Calu3 (cell line): ENCODE measurements around the gene B3GALT5. TPM values are rescaled to one million over a fixed set of nuclear protein-coding genes. Genes with fewer than 3 reads are reported as not detected.

ENCODE experiments used
- BruUV-seq: library from RNA; stranded (reverse); fragments of 400-500 nt; replicated peaks from 2 replicates; lab custom pipeline; 2021; lab: Mats Ljungman, UMichigan
- CTCF ChIA-PET: fragments of 300-600 bp; sonication (Branson Sonifier 250); formaldehyde crosslinking; loops from one replicate; lab custom pipeline; 2022; ENCODE audit warnings: antibody characterized with exemption; lab: Charles Lee
- DNase-seq: peaks from one replicate; pipeline ENCODE4 v3.0.0; 2022
- H3K27ac Mint-ChIP-seq: one replicate; pipeline ENCODE4 v1.8.0; 2022; ENCODE audit warnings: mixed read lengths; ENCODE audit not compliant: unreplicated experiment
- H3K27me3 Mint-ChIP-seq: one replicate; pipeline ENCODE4 v1.8.0; 2022; ENCODE audit warnings: mixed read lengths; ENCODE audit not compliant: unreplicated experiment
- H3K36me3 Mint-ChIP-seq: one replicate; pipeline ENCODE4 v1.8.0; 2022; ENCODE audit warnings: mild to moderate bottlenecking, moderate library complexity, mixed read lengths; ENCODE audit not compliant: insufficient read depth, unreplicated experiment
- H3K4me1 Mint-ChIP-seq: one replicate; pipeline ENCODE4 v1.8.0; 2022; ENCODE audit warnings: mild to moderate bottlenecking, low read depth, mixed read lengths; ENCODE audit not compliant: unreplicated experiment
- H3K4me3 Mint-ChIP-seq: one replicate; pipeline ENCODE4 v1.8.0; 2022; ENCODE audit warnings: mild to moderate bottlenecking, low read depth, moderate library complexity, mixed read lengths; ENCODE audit not compliant: unreplicated experiment
- H3K9me3 Mint-ChIP-seq: one replicate; pipeline ENCODE4 v1.8.0; 2022; ENCODE audit warnings: low read depth, mixed read lengths; ENCODE audit not compliant: unreplicated experiment
- CTCF ChIP-seq: fragments of 200-600 bp; IDR thresholded peaks from one replicate; pipeline ENCODE4 v1.8.0; 2022; ENCODE audit warnings: antibody characterized with exemption; ENCODE audit not compliant: unreplicated experiment
- intact Hi-C: fragments of 100-400 bp; cut with micrococcal nuclease; formaldehyde crosslinking; loops from one replicate; pipeline ENCODE4 v1.10.0; 2022; ENCODE audit not compliant: unreplicated experiment
- total RNA-seq: library from RNA; stranded (reverse); gene quantifications from 2 replicates; pipeline ENCODE4 v1.2.3, GENCODE V29; 2022

The B3GALT5 gene
- total RNA-seq, 1 experiment from 2014 or later: 40.8 TPM

GRCh38 chr21:39640754-39641153 lies 28.0 kb downstream of the B3GALT5 start:
- Mint-ChIP-seq H3K4me1 (peaks cover 57% of the 10 kb centered on the region), H3K36me3 (peaks cover 9% of the 10 kb centered on the region), H3K9me3 (no peaks in the 10 kb centered on the region), H3K27me3 (no peaks in the 10 kb centered on the region), H3K4me3 (no peak overlapping the region), H3K27ac (no peak overlapping the region)
- CTCF ChIA-PET: no interaction called here
- intact Hi-C loops: no loop called here
- no peak for TF ChIP-seq CTCF
- DNase-seq: no peak
- BruUV-seq: no TSS peak

GRCh38 chr21:39641827-39642450 lies 29.2 kb downstream of the B3GALT5 start:
- peaks cover 57% of the 10 kb centered on the region for H3K4me1 Mint-ChIP-seq

GRCh38 chr21:39644062-39644560 lies 31.4 kb downstream of the B3GALT5 start:
- peak overlapping the region; percentile 63 for H3K27ac Mint-ChIP-seq
- intact Hi-C loops: no loop called here
- H3K4me3 Mint-ChIP-seq: peak overlapping the region; percentile 17
- BruUV-seq: no TSS peak
- DNase-seq: no peak
- CTCF ChIA-PET: no interaction called here
- peaks cover 2% of the 10 kb centered on the region for H3K9me3 Mint-ChIP-seq
- TF ChIP-seq CTCF: no peak
- H3K36me3 Mint-ChIP-seq: peaks cover 4% of the 10 kb centered on the region
- peaks cover 48% of the 10 kb centered on the region for H3K4me1 Mint-ChIP-seq
- H3K27me3 Mint-ChIP-seq: no peaks in the 10 kb centered on the region

More at GRCh38 chr21:39641827-39642450, 29.2 kb downstream of the B3GALT5 start:
- H3K27ac Mint-ChIP-seq: no peak overlapping the region
- H3K27me3 Mint-ChIP-seq: no peaks in the 10 kb centered on the region
- H3K4me3 Mint-ChIP-seq: no peak overlapping the region
- BruUV-seq: no TSS peak
- intact Hi-C loops: no loop called here
- TF ChIP-seq CTCF: no peak
- H3K36me3 Mint-ChIP-seq: peaks cover 8% of the 10 kb centered on the region
- DNase-seq: no peak
- CTCF ChIA-PET: no interaction called here
- H3K9me3 Mint-ChIP-seq: peaks cover 2% of the 10 kb centered on the region

- H3K9me3 Mint-ChIP-seq: peaks cover 2% of the 10 kb centered on the region
- no peak overlapping the region for H3K4me3 Mint-ChIP-seq
- peaks cover 41% of the 10 kb centered on the region for H3K4me1 Mint-ChIP-seq
- H3K36me3 Mint-ChIP-seq: peaks cover 4% of the 10 kb centered on the region
- TF ChIP-seq CTCF: no peak
- DNase-seq: no peak
- no TSS peak for BruUV-seq
- H3K27me3 Mint-ChIP-seq: no peaks in the 10 kb centered on the region
- CTCF ChIA-PET: no interaction called here
- intact Hi-C loops: no loop called here
- H3K27ac Mint-ChIP-seq: no peak overlapping the region
Measured at GRCh38 chr21:39645331-39645730, 32.6 kb downstream of the B3GALT5 start.
